ENCODE measurements around the gene GSTA2.
"Not testable (repeated sequence)": the region's sequence is repeated elsewhere in the genome, so short reads cannot be mapped to it uniquely, and the experiment has no call there.

Gene GSTA2

DNA sequence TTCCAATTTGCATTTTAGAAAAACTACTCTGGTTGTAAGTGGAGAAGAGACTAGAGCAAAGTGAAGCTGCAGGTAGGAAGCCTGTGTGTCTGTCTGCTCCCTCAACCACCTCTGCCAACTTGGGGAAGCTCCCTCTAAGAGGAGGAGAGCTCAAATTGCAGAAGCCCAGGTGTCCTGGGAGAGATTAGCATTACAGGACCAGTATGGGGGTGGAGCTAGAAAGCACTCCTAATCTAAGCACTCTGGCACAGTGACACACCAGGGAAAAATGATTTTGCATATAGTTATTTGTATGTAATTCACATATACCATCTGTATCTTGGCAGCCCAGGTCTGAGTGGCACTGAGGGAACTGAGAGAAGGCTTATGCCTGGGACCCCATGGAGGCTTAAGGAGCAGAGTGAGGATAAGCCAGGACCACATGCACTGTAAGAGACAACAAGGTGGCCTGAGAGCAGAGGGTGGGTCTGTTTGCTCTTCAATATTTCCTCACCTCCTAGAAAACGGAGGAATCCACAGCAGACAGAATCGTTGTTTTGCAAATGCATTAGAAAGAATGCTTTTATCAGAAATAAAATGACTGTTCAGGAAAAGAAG, 13.6 kb downstream of the GSTA2 start:
- TF ChIP-seq, protein P1, sequence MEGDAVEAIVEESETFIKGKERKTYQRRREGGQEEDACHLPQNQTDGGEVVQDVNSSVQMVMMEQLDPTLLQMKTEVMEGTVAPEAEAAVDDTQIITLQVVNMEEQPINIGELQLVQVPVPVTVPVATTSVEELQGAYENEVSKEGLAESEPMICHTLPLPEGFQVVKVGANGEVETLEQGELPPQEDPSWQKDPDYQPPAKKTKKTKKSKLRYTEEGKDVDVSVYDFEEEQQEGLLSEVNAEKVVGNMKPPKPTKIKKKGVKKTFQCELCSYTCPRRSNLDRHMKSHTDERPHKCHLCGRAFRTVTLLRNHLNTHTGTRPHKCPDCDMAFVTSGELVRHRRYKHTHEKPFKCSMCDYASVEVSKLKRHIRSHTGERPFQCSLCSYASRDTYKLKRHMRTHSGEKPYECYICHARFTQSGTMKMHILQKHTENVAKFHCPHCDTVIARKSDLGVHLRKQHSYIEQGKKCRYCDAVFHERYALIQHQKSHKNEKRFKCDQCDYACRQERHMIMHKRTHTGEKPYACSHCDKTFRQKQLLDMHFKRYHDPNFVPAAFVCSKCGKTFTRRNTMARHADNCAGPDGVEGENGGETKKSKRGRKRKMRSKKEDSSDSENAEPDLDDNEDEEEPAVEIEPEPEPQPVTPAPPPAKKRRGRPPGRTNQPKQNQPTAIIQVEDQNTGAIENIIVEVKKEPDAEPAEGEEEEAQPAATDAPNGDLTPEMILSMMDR (IDR thresholded peaks at IDR 0.05; ENCODE audit: insufficient read depth, low read length, missing control alignments): no peak
- CTCF ChIA-PET: no interaction called here
- DNase-seq (ENCODE audit: low read depth, low spot score): no peak
- POLR2A ChIA-PET: no interaction called here
- no peak overlapping the region for H3K4me3 ChIP-seq (ENCODE audit: low read depth, low read length)

DNA sequence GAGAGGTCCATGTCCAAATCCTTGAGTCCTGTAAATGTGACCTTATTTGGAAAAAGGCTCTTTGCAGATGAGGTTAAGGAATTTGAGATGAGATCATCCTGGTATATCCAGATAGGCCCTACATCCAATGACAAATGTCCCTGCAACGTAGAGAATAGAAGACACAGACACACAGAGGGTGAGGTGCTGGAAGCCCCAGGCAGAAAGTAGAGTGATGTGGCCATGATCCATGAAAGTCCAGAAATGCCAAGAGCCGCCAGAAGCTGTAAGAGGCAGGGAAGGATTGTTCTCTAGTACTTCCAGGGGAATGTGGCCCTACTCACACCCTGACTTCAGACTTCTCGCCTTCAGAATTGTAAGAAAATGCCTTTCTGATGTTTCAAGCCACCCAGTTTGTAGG, 16.0 kb downstream of the GSTA2 start:
- POLR2A ChIA-PET: interaction anchor here (0.6 kb wide), 1 partner anchor 40 kb away, joined by 3 read pairs; no protein-coding TSS in a partner anchor
- CTCF ChIA-PET: not testable (repeated sequence)

DNA sequence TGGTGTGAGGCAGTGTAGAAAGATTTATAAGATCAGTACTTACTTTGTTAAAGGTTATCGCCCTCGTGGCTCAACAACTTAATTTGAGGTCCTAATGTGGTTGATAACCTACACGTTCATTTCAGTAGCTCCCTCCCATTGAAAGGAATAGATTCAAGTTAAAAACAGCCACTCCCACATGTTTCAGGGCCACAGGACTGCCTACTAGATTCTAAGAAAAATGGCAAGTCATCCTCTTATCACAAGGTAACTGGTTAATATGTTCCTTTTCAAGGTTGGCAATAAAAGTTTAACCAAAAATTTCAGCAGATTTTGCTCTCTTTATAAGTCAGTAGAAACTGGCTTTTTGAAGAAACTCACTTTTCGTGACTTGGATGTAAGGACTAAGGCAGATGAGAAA, 17.1 kb downstream of the GSTA2 start:
- DNase-seq (ENCODE audit: low read depth, low spot score): no peak
- TF ChIP-seq, protein P1 (IDR thresholded peaks at IDR 0.05; ENCODE audit: insufficient read depth, low read length, missing control alignments): no peak
- no peak overlapping the region for H3K4me3 ChIP-seq (ENCODE audit: low read depth, low read length)
- POLR2A ChIA-PET: no interaction called here
- CTCF ChIA-PET: interaction anchor here (1.2 kb wide), 1 partner anchor 22 kb away, joined by 5 read pairs; no protein-coding TSS in a partner anchor

More for the DNA sequence above, 16.0 kb downstream of the GSTA2 start:
- H3K4me3 ChIP-seq (ENCODE audit: low read depth, low read length); DNase-seq (ENCODE audit: low read depth, low spot score): not testable (repeated sequence)

DNA sequence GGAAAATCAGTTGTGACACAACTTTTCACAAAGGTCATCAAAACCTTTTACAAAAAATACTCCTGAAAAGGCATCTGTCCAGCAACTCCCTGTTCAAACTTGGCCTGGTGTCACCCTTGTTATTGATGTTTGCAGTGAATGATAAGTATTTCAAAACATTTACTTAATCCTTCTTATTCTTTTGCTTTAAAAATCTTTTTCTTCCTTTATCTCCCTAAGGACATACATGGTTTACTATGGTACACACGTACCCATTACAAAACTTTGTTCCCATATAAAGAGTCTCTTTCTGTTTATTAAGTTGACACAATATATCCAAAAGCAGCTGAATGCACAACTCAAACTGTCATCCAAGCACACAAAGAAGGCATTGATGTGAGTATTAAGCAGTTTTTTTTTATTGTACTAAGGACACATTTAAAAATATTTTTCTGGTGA, 17.5 kb downstream of the GSTA2 start:
- CTCF ChIA-PET: interaction anchor here (1.2 kb wide), 1 partner anchor 21 kb away, joined by 5 read pairs; no protein-coding TSS in a partner anchor
- TF ChIP-seq, protein P1 (IDR thresholded peaks at IDR 0.05; ENCODE audit: insufficient read depth, low read length, missing control alignments): no peak
- no peak overlapping the region for H3K4me3 ChIP-seq (ENCODE audit: low read depth, low read length)
- DNase-seq (ENCODE audit: low read depth, low spot score): no peak
- POLR2A ChIA-PET: no interaction called here

DNA sequence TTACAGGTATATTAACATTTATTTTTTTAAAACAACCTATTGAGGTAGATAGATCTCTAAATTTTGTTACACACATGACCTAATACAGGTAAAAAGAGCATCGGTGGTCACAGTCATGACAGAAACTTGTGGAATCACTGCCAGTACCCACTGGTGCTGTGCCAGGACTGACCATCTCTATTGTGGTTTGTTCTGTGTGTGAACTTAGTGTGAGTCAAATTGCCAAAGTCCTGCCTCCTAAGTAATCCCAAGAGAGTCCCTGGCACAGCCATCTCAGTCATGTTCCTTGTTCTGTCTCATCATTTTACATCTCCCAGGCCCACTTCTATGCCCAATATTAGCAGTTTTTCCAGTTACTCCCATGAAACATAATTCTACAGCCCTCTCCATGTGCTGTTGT, 21.4 kb downstream of the GSTA2 start:
- no peak for DNase-seq (ENCODE audit: low read depth, low spot score)
- ChIA-PET CTCF (no interaction called here), POLR2A (no interaction called here)
- TF ChIP-seq, protein P1 (IDR thresholded peaks at IDR 0.05; ENCODE audit: insufficient read depth, low read length, missing control alignments): no peak
- no peak overlapping the region for H3K4me3 ChIP-seq (ENCODE audit: low read depth, low read length)

DNA sequence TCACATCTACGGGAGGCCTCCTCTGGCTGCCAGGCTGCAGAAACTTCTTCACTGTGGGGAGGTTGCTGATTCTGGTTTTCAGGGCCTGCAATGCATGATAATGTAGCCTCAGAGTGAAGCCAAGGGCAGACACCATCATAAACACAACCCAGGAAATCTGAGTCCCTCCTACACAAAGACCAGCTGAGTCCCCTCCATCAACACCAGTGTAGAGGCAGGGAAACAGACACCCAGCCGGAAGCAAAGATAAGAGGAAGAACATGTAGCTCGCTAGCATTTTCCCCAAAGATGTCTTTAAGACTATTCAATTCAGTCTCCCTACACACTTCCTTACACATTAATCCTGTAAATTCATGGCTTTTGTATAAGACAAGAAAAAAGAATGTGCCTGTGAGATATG, 23.6 kb downstream of the GSTA2 start:
- CTCF ChIA-PET: interaction anchor here (2.3 kb wide), 1 partner anchor 15 kb away, joined by 13 read pairs; no protein-coding TSS in a partner anchor
- TF ChIP-seq, protein P1 (IDR thresholded peaks at IDR 0.05; ENCODE audit: insufficient read depth, low read length, missing control alignments): no peak
- no peak for DNase-seq (ENCODE audit: low read depth, low spot score)
- H3K4me3 ChIP-seq (ENCODE audit: low read depth, low read length): no peak overlapping the region
- POLR2A ChIA-PET: no interaction called here

DNA sequence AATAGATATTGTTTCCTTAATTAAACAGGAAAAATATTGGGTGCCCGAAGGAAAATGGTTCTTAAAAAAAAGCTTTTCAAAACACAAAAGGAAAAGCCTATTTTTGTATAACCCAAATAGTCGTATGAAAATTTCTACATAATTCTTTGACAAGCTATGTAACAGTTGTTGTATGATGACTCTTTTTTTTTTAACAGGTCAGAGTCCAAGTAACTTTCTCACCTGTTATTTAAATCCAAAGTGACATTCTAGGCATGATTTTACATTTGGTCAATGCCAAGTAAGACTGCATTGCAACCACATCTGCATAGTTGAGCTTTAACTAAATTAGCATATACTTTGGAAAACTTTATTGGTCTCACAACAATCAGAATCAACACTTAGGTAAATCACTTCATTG, 24.1 kb downstream of the GSTA2 start:
- ChIA-PET CTCF (interaction anchor here (2.3 kb wide), 1 partner anchor 14 kb away, joined by 13 read pairs; no protein-coding TSS in a partner anchor), POLR2A (interaction anchor here (0.6 kb wide), 1 partner anchor 11 kb away, joined by 3 read pairs; no protein-coding TSS in a partner anchor)
- no peak overlapping the region for H3K4me3 ChIP-seq (ENCODE audit: low read depth, low read length)
- TF ChIP-seq, protein P1 (IDR thresholded peaks at IDR 0.05; ENCODE audit: insufficient read depth, low read length, missing control alignments): no peak
- no peak for DNase-seq (ENCODE audit: low read depth, low spot score)
